Measurements from ENCODE around the gene GRM4.

Gene GRM4

DNA sequence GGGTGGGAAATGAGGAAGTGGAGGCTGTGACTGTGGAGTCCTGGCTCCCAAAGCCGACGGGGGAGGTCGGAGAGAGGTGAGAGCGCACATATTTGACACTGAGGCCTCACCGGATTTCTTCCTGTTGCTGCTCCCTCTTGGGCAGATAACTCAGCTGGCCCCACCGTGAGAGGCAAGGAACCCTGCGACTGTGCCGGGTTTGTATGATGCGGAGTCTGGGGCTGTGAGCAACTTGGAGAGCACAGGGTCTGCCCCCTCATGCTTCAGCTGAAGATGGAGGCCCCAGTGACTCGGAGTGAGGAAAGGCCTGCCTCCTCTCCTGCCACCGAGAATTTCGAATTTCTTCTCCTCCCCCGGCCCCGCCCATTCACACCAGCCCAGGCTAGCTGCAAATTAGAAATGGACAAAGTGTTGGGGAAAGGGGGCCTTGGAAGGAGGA is 160.6 kb downstream of the GRM4 start:
- Histone ChIP-seq H3K4me1 (ENCODE audit: insufficient read depth, insufficient read length) (peaks cover 13% of the 10 kb centered on the region), H3K36me3 (ENCODE audit: insufficient read depth, insufficient read length, low read length) (no peaks in the 10 kb centered on the region), H3K4me3 (ENCODE audit: insufficient read length, low read depth) (no peak overlapping the region), H3K9me3 (ENCODE audit: insufficient read depth, low read length) (peaks cover 7% of the 10 kb centered on the region), H3K9ac (ENCODE audit: insufficient read length, low read depth) (peak overlapping the region; percentile 50), H3K27me3 (ENCODE audit: insufficient read depth, insufficient read length) (peaks cover 4% of the 10 kb centered on the region)
- DNase-seq (ENCODE audit: low read depth, low spot score): no peak
- TF ChIP-seq YY1 (IDR thresholded peaks at IDR 0.05; ENCODE audit: insufficient read depth, insufficient read length): no peak
- no peak for TF ChIP-seq SUZ12 (IDR thresholded peaks at IDR 0.05; ENCODE audit: extremely low read depth, insufficient read depth, insufficient read length)
- TF ChIP-seq ZNF274 (IDR thresholded peaks at IDR 0.05; ENCODE audit: low read depth, low read length): no peak

DNA sequence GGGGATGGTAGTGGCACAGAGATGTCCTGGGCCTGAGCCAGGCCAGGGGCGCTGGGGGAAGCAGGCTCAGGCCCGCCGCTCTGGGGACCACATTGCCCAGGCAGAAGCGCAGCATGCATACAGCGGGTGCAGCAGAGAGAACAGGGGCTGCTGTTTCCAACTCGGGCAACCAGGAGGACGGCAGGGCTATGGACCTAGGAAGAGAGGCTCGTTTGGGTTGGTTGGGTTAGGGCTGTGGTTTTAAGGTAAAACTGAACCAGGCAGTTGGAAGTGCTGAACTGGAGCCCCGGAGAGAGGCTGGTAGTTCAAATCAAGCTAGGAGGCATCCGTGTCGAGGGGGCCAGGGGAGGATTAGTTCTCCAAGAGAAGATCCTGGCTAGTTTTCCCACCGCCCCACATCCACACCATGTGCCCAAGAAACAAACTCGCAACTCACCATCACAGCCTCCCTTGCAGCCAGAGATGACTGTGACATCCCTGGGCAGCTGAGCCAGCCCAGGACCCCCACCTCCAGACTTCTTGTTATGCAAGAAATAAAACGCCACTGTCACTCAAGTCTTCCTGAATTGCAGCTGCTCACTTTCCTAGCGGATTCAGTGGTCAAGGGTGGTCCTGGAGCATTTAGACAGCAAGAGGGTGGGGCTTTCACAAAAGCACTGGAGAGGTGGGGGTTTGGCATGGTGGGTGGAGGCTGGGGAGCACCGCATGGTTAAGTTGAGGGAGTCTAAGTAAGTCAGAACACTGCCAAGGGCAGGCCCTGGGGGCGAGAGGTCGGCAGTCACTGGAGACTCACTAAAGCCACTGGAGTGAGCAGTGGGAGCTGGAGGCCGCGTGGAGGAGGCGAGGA is 161.2 kb downstream of the GRM4 start:
- no peak for DNase-seq (ENCODE audit: low read depth, low spot score)
- Histone ChIP-seq H3K4me3 (ENCODE audit: insufficient read length, low read depth) (no peak overlapping the region), H3K9me3 (ENCODE audit: insufficient read depth, low read length) (peaks cover 7% of the 10 kb centered on the region), H3K27me3 (ENCODE audit: insufficient read depth, insufficient read length) (peaks cover 4% of the 10 kb centered on the region), H3K4me1 (ENCODE audit: insufficient read depth, insufficient read length) (peaks cover 13% of the 10 kb centered on the region), H3K9ac (ENCODE audit: insufficient read length, low read depth) (peak overlapping the region; percentile 50), H3K36me3 (ENCODE audit: insufficient read depth, insufficient read length, low read length) (no peaks in the 10 kb centered on the region)
- no peak for TF ChIP-seq YY1 (IDR thresholded peaks at IDR 0.05; ENCODE audit: insufficient read depth, insufficient read length)
- no peak for TF ChIP-seq ZNF274 (IDR thresholded peaks at IDR 0.05; ENCODE audit: low read depth, low read length)

- Histone ChIP-seq H3K27me3 (ENCODE audit: insufficient read depth, insufficient read length) (peaks cover 4% of the 10 kb centered on the region), H3K4me1 (ENCODE audit: insufficient read depth, insufficient read length) (peaks cover 12% of the 10 kb centered on the region), H3K4me3 (ENCODE audit: insufficient read length, low read depth) (no peak overlapping the region), H3K9me3 (ENCODE audit: insufficient read depth, low read length) (peaks cover 7% of the 10 kb centered on the region), H3K36me3 (ENCODE audit: insufficient read depth, insufficient read length, low read length) (no peaks in the 10 kb centered on the region), H3K9ac (ENCODE audit: insufficient read length, low read depth) (no peak overlapping the region)
- no peak for TF ChIP-seq ZNF274 (IDR thresholded peaks at IDR 0.05; ENCODE audit: low read depth, low read length)
- TF ChIP-seq YY1 (IDR thresholded peaks at IDR 0.05; ENCODE audit: insufficient read depth, insufficient read length): no peak
- TF ChIP-seq SUZ12 (IDR thresholded peaks at IDR 0.05; ENCODE audit: extremely low read depth, insufficient read depth, insufficient read length): no peak
- DNase-seq (ENCODE audit: low read depth, low spot score): no peak
Observed at GRCh38 chr6:33983721-33984465, 162.0 kb downstream of the GRM4 start.

- DNase-seq (ENCODE audit: low read depth, low spot score): no peak
- TF ChIP-seq YY1 (IDR thresholded peaks at IDR 0.05; ENCODE audit: insufficient read depth, insufficient read length) (no peak), ZNF274 (IDR thresholded peaks at IDR 0.05; ENCODE audit: low read depth, low read length) (no peak), SUZ12 (IDR thresholded peaks at IDR 0.05; ENCODE audit: extremely low read depth, insufficient read depth, insufficient read length) (no peak)
- H3K36me3 ChIP-seq (ENCODE audit: insufficient read depth, insufficient read length, low read length): no peaks in the 10 kb centered on the region
- peaks cover 7% of the 10 kb centered on the region for H3K4me1 ChIP-seq (ENCODE audit: insufficient read depth, insufficient read length)
- peaks cover 4% of the 10 kb centered on the region for H3K27me3 ChIP-seq (ENCODE audit: insufficient read depth, insufficient read length)
- peaks cover 7% of the 10 kb centered on the region for H3K9me3 ChIP-seq (ENCODE audit: insufficient read depth, low read length)
- H3K4me3 ChIP-seq (ENCODE audit: insufficient read length, low read depth): no peak overlapping the region
- H3K9ac ChIP-seq (ENCODE audit: insufficient read length, low read depth): no peak overlapping the region
Observed at GRCh38 chr6:33983109-33983716, 162.7 kb downstream of the GRM4 start.

DNA sequence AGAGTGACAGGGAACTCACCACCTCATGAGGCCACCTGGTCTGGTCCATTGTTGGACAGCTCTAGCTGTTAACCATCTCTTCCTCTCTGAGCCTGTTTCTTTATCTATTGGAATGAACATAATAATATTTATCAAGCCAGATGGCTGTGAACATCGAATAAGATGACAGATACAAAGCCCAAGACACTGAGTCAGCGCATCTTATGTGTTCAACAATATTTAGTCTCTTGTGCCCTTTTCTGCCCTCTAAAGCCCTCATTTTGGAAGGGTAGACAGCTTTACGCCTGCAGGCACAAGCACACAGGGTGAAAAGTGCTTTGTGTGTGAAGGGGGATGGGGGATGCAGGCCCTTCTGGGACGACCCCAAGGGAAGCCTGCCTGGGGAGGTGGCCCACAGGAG is 164.0 kb downstream of the GRM4 start:
- H3K4me1 ChIP-seq (ENCODE audit: insufficient read depth, insufficient read length): peaks cover 7% of the 10 kb centered on the region
- DNase-seq (ENCODE audit: low read depth, low spot score): no peak
- H3K9me3 ChIP-seq (ENCODE audit: insufficient read depth, low read length): peaks cover 6% of the 10 kb centered on the region
- H3K27me3 ChIP-seq (ENCODE audit: insufficient read depth, insufficient read length): peaks cover 3% of the 10 kb centered on the region
- no peaks in the 10 kb centered on the region for H3K36me3 ChIP-seq (ENCODE audit: insufficient read depth, insufficient read length, low read length)
- no peak overlapping the region for H3K4me3 ChIP-seq (ENCODE audit: insufficient read length, low read depth)
- no peak overlapping the region for H3K9ac ChIP-seq (ENCODE audit: insufficient read length, low read depth)
- no peak for TF ChIP-seq ZNF274 (IDR thresholded peaks at IDR 0.05; ENCODE audit: low read depth, low read length)

DNA sequence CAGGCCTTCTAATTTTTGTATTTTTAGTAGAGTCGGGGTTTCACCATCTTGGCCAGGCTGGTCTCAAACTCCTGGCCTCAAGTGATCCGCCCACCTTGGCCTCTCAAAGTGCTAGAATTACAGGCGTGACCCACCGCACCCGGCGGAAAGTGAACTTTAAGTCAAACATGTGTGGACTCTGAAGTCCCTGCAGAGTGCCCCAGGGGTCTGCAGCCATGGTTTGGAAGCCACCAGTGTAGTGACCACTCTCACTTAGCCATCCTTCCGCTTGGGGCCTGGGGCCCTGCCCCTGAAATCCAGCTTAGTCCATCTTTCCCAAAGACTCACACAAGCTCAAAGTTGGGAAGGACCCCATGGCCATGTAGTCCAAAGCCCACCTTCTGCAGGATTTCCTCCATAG is 164.5 kb downstream of the GRM4 start:
- H3K4me1 ChIP-seq (ENCODE audit: insufficient read depth, insufficient read length): peaks cover 7% of the 10 kb centered on the region
- H3K36me3 ChIP-seq (ENCODE audit: insufficient read depth, insufficient read length, low read length): no peaks in the 10 kb centered on the region
- no peak overlapping the region for H3K9ac ChIP-seq (ENCODE audit: insufficient read length, low read depth)
- TF ChIP-seq YY1 (IDR thresholded peaks at IDR 0.05; ENCODE audit: insufficient read depth, insufficient read length) (no peak), SUZ12 (IDR thresholded peaks at IDR 0.05; ENCODE audit: extremely low read depth, insufficient read depth, insufficient read length) (no peak), ZNF274 (IDR thresholded peaks at IDR 0.05; ENCODE audit: low read depth, low read length) (no peak)
- peaks cover 8% of the 10 kb centered on the region for H3K27me3 ChIP-seq (ENCODE audit: insufficient read depth, insufficient read length)
- H3K4me3 ChIP-seq (ENCODE audit: insufficient read length, low read depth): no peak overlapping the region
- DNase-seq (ENCODE audit: low read depth, low spot score): no peak
- H3K9me3 ChIP-seq (ENCODE audit: insufficient read depth, low read length): peaks cover 2% of the 10 kb centered on the region
